Trophoblast cell (in vitro differentiated cells and primary cell): ENCODE measurements around the gene PLCB3.

Source experiments
- DNase-seq, 2 donors: peaks; one replicate each; pipeline ENCODE4 v3.0.0-alpha.2; 2016
- H2AFZ ChIP-seq: 2 replicates; pipeline ENCODE4 v1.6.1; 2013; ENCODE audit warnings: low read length, moderate library complexity, mild to moderate bottlenecking; ENCODE audit not compliant: insufficient read depth, poor library complexity
- H2AK5ac ChIP-seq: 2 replicates; pipeline ENCODE4 v1.6.1; 2013; ENCODE audit warnings: mild to moderate bottlenecking, low read length
- H2BK120ac ChIP-seq: 2 replicates; pipeline ENCODE4 v1.6.1; 2013; ENCODE audit warnings: low read length, mild to moderate bottlenecking, moderate library complexity; ENCODE audit not compliant: insufficient read depth, poor library complexity
- H2BK12ac ChIP-seq: 2 replicates; pipeline ENCODE4 v1.6.1; 2013; ENCODE audit warnings: mild to moderate bottlenecking, low read length, moderate library complexity
- H2BK5ac ChIP-seq: 2 replicates; pipeline ENCODE4 v1.6.1; 2013; ENCODE audit warnings: low read length, low read depth, moderate library complexity, mild to moderate bottlenecking; ENCODE audit not compliant: poor library complexity
- H3K14ac ChIP-seq: 2 replicates; pipeline ENCODE4 v1.6.1; 2013; ENCODE audit warnings: mild to moderate bottlenecking, low read length
- H3K18ac ChIP-seq: 2 replicates; pipeline ENCODE4 v1.6.1; 2013; ENCODE audit warnings: mild to moderate bottlenecking, low read length
- H3K23ac ChIP-seq: 2 replicates; pipeline ENCODE4 v1.6.1; 2013; ENCODE audit warnings: low read length
- H3K27ac ChIP-seq: 2 replicates; pipeline ENCODE4 v1.5.1; 2013; ENCODE audit warnings: low read depth, mild to moderate bottlenecking, inconsistent platforms, low read length, moderate library complexity
- H3K27me3 ChIP-seq: 2 replicates; pipeline ENCODE4 v1.6.1; 2013; ENCODE audit warnings: inconsistent platforms, mild to moderate bottlenecking, low read length, moderate library complexity; ENCODE audit not compliant: insufficient read depth
- H3K36me3 ChIP-seq, 2 experiments: 1 replicate in 1 of 2; 2 replicates in 1 of 2; pipeline ENCODE4 v1.6.1; 2013; ENCODE audit warnings: low read length in 2 of 2, mild to moderate bottlenecking in 2 of 2, moderate library complexity in 1 of 2; ENCODE audit not compliant: insufficient read depth in 2 of 2, control insufficient read depth in 1 of 2
- H3K4ac ChIP-seq: 2 replicates; pipeline ENCODE4 v1.6.1; 2013; ENCODE audit warnings: low read depth, mild to moderate bottlenecking, low read length, moderate library complexity
- H3K4me1 ChIP-seq, 2 experiments: 1 replicate in 1 of 2; 2 replicates in 1 of 2; pipeline ENCODE4 v1.6.1; 2013; ENCODE audit warnings: low read length in 2 of 2, mild to moderate bottlenecking in 2 of 2, moderate library complexity in 1 of 2; ENCODE audit not compliant: insufficient read depth in 2 of 2, control insufficient read depth in 1 of 2
- H3K4me2 ChIP-seq: 2 replicates; pipeline ENCODE4 v1.6.1; 2013; ENCODE audit warnings: inconsistent platforms, mild to moderate bottlenecking, low read length, moderate library complexity
- H3K4me3 ChIP-seq: 2 replicates; pipeline ENCODE4 v1.5.1; 2013; ENCODE audit warnings: mild to moderate bottlenecking, low read depth, low read length, inconsistent platforms
- H3K79me1 ChIP-seq: one replicate; pipeline ENCODE4 v1.6.1; 2013; ENCODE audit warnings: low read length
- H3K79me2 ChIP-seq: 2 replicates; pipeline ENCODE4 v1.6.1; 2013; ENCODE audit warnings: low read length, mild to moderate bottlenecking; ENCODE audit not compliant: control insufficient read depth, insufficient read depth, poor library complexity
- H3K9ac ChIP-seq: 2 replicates; pipeline ENCODE4 v1.6.1; 2013; ENCODE audit warnings: mild to moderate bottlenecking, low read length
- H3K9me3 ChIP-seq: 2 replicates; pipeline ENCODE4 v1.6.1; 2013; ENCODE audit warnings: low read depth, mild to moderate bottlenecking, control low read depth, inconsistent platforms, low read length; ENCODE audit not compliant: insufficient read depth
- H4K12ac ChIP-seq: 2 replicates; pipeline ENCODE4 v1.6.1; 2013; ENCODE audit warnings: low read depth, mild to moderate bottlenecking, low read length, moderate library complexity
- H4K8ac ChIP-seq: 2 replicates; pipeline ENCODE4 v1.6.1; 2013; ENCODE audit warnings: low read depth, mild to moderate bottlenecking, low read length, moderate library complexity
- H4K91ac ChIP-seq: one replicate; pipeline ENCODE4 v1.6.1; 2013; ENCODE audit warnings: low read depth, mild to moderate bottlenecking, low read length, moderate library complexity
- WGBS: extraction: QIAGEN DNeasy Blood & Tissue Kit; methylation state at CpG from one replicate; pipeline ENCODE4 v1.1.7; 2013; ENCODE audit warnings: missing lambda C conversion rate; ENCODE audit not compliant: insufficient read length, insufficient coverage; ENCODE audit errors: extremely low coverage; 5-methylcytosine and 5-hydroxymethylcytosine counted together

Gene PLCB3

DNA sequence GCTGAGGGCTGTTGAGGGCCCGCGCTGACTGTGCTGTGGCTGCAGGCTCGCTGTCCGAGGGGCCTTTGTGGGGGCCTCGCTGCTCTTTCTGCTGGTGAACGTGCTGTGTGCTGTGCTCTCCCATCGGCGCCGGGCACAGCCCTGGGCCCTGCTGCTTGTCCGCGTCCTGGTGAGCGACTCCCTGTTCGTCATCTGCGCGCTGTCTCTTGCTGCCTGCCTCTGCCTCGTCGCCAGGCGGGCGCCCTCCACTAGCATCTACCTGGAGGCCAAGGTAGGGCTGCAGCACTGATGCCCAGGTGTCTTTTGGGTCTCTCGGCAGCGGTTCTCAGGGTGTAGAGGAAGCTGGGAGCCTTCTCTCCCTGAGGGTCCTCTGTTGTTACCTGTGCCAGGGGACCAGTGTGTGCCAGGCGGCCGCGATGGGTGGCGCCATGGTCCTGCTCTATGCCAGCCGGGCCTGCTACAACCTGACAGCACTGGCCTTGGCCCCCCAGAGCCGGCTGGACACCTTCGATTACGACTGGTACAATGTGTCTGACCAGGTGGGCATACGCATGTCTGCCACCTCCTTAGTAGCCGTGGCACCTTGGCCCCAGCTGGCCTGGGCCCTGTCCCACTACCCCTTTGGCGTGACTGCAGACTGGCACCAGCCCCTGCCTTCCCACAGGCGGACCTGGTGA is 36.5 kb downstream of the PLCB3 start:
- H3K23ac ChIP-seq: no peak overlapping the region
- H4K91ac ChIP-seq: no peak overlapping the region
- H3K27me3 ChIP-seq: peaks cover 25% of the 10 kb centered on the region
- H2BK120ac ChIP-seq: no peak overlapping the region
- no peak overlapping the region for H2BK5ac ChIP-seq
- peaks cover 7% of the 10 kb centered on the region for H3K79me2 ChIP-seq
- H4K12ac ChIP-seq: no peak overlapping the region
- no peak overlapping the region for H3K4me3 ChIP-seq
- H3K18ac ChIP-seq: no peak overlapping the region
- H3K14ac ChIP-seq: no peak overlapping the region
- peaks cover 6 to 11% of the 10 kb centered on the region in 2 experiments for H3K36me3 ChIP-seq
- no peak overlapping the region for H2AK5ac ChIP-seq
- H3K9me3 ChIP-seq: peaks cover 5% of the 10 kb centered on the region
- H3K4ac ChIP-seq: no peak overlapping the region
- no peak overlapping the region for H2AFZ ChIP-seq
- H3K79me1 ChIP-seq: peaks cover 14% of the 10 kb centered on the region
- WGBS: no CpG with 5 or more reads among the region's 33 CpGs
- peaks cover 16 to 24% of the 10 kb centered on the region in 2 experiments for H3K4me1 ChIP-seq
- H4K8ac ChIP-seq: no peak overlapping the region
- H3K9ac ChIP-seq: no peak overlapping the region
- H2BK12ac ChIP-seq: no peak overlapping the region
- H3K27ac ChIP-seq: no peak overlapping the region
- DNase-seq: no peak
- H3K4me2 ChIP-seq: no peak overlapping the region

DNA sequence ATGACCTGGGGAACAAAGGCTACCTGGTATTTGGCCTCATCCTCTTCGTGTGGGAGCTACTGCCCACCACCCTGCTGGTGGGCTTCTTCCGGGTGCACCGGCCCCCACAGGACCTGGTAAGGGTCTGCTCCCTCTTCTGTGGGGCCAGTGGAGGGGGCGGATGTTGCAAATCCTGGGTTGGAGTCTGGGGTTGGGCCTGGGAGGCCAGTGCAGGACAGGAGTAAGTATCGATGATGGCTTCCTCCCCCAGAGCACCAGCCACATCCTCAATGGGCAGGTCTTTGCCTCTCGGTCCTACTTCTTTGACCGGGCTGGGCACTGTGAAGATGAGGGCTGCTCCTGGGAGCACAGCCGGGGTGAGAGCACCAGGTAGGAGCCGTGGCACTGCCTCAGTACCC is 37.0 kb downstream of the PLCB3 start:
- Histone ChIP-seq H3K9ac (no peak overlapping the region), H3K9me3 (peaks cover 3% of the 10 kb centered on the region), H2AFZ (no peak overlapping the region), H3K4me1 (peaks cover 16 to 22% of the 10 kb centered on the region in 2 experiments), H3K4me3 (no peak overlapping the region), H4K12ac (no peak overlapping the region), H3K14ac (no peak overlapping the region), H3K27me3 (peaks cover 31% of the 10 kb centered on the region), H3K4ac (no peak overlapping the region), H4K91ac (no peak overlapping the region), H3K18ac (no peak overlapping the region), H3K23ac (no peak overlapping the region), H3K27ac (no peak overlapping the region), H2BK5ac (no peak overlapping the region), H3K79me2 (peaks cover 7% of the 10 kb centered on the region), H2AK5ac (no peak overlapping the region), H4K8ac (no peak overlapping the region), H3K36me3 (peaks cover 6 to 11% of the 10 kb centered on the region in 2 experiments), H2BK120ac (no peak overlapping the region), H3K4me2 (no peak overlapping the region), H2BK12ac (no peak overlapping the region), H3K79me1 (peaks cover 14% of the 10 kb centered on the region)
- DNase-seq: no peak
- no CpG with 5 or more reads among the region's 9 CpGs for WGBS

DNA sequence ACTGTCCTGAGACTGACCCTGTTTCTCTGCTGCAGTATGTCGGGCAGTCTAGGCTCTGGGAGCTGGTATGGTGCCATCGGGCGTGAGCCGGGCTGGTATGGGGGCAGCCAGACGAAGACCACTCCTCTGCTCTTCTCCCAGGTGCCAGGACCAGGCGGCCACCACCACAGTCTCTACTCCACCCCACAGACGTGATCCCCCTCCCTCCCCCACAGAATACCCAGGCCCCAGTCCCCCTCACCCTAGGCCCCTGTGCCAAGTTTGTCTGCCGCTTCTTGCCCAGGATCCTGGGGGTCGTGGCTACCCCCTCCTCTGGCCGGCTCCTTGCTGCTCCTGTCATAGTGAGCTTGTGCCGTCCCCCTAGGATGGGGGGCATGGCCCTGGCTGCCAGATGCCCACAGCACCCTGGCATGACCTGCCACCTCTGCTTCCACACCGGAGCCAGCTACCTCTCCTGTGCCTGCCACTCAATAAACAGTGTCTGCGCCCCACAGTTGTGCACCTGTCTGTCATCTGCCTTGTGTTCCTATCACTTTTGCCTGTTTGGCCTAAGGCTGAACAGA is 37.8 kb downstream of the PLCB3 start:
- Histone ChIP-seq H3K27me3 (peaks cover 34% of the 10 kb centered on the region), H3K23ac (no peak overlapping the region), H2AK5ac (no peak overlapping the region), H2BK120ac (no peak overlapping the region), H4K12ac (no peak overlapping the region), H3K14ac (no peak overlapping the region), H2BK12ac (no peak overlapping the region), H4K91ac (no peak overlapping the region), H3K36me3 (peaks cover 6 to 11% of the 10 kb centered on the region in 2 experiments), H2AFZ (no peak overlapping the region), H4K8ac (no peak overlapping the region), H3K9ac (no peak overlapping the region), H3K4me3 (no peak overlapping the region), H2BK5ac (no peak overlapping the region), H3K4ac (no peak overlapping the region), H3K27ac (no peak overlapping the region), H3K4me1 (peaks cover 12 to 16% of the 10 kb centered on the region in 2 experiments), H3K79me1 (peaks cover 14% of the 10 kb centered on the region), H3K9me3 (peaks cover 5% of the 10 kb centered on the region), H3K18ac (no peak overlapping the region), H3K79me2 (peaks cover 6% of the 10 kb centered on the region), H3K4me2 (no peak overlapping the region)
- no peak for DNase-seq
- WGBS: no CpG with 5 or more reads among the region's 13 CpGs

DNA sequence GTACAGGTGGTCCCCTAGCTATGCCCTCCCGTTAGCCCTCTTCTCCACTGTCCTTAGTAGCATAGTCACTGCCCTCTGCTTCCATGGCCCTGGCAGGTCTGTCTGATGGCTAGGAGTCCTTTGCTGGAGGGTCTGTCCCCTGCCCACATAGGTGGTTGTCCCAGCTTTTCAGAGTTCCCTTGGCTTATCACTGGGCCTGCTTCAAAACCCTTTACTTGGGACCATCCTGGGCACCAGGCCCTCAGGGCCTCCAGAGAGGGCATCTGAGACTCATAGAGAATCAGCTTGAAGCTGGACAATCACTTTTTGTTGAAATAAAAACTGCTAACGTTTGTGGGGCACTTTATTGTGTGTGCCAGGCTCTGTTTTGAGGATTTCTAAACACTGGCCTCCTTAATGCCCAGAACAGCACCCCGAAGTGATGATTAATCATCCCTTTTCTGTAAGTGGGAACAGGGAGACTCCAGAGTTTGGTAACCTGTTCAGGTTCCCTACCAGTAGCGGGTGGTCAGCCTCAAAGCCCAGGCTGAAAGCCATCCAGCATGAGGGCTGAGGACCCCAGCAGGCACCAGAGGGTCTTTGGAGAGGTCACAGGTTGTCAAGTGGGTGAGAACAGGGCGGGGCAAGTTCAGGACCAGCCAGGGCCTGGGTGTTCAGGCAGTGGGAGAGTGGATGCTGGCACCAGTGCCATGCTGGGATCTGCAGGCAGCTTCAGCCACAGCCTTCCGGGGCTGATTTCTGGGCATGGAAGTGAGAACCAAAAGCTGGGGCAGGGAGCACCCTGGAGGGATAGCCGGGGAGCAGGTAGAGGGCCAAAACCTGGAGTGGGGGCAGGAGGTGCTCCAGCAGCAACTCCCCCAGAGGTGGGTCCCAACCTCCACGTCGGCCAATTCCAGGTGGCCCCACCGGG is 39.3 kb downstream of the PLCB3 start:
- WGBS: no CpG with 5 or more reads among the region's 10 CpGs

More for the DNA sequence above, 39.3 kb downstream of the PLCB3 start:
- Histone ChIP-seq H4K91ac (no peak overlapping the region), H2BK120ac (no peak overlapping the region), H3K14ac (no peak overlapping the region), H3K4me3 (no peak overlapping the region), H3K18ac (no peak overlapping the region), H4K8ac (no peak overlapping the region), H2BK12ac (no peak overlapping the region), H3K36me3 (peaks cover 6 to 11% of the 10 kb centered on the region in 2 experiments), H2BK5ac (no peak overlapping the region), H3K79me1 (peaks cover 3% of the 10 kb centered on the region), H3K9ac (no peak overlapping the region), H3K9me3 (peaks cover 5% of the 10 kb centered on the region), H3K79me2 (peaks cover 3% of the 10 kb centered on the region), H3K4ac (no peak overlapping the region), H3K23ac (no peak overlapping the region), H4K12ac (no peak overlapping the region), H3K27me3 (peaks cover 44% of the 10 kb centered on the region), H3K4me1 (peaks cover 10 to 14% of the 10 kb centered on the region in 2 experiments), H3K27ac (no peak overlapping the region), H2AFZ (no peak overlapping the region), H2AK5ac (no peak overlapping the region), H3K4me2 (no peak overlapping the region)
- DNase-seq: no peak
